Thymus (tissue), 11 donors: ENCODE data around the gene UPF3A. TPM values are rescaled to one million over a fixed set of nuclear protein-coding genes. Genes with fewer than 3 reads are reported as not detected.
"Not testable (repeated sequence)": the region's sequence is repeated elsewhere in the genome, so short reads cannot be mapped to it uniquely, and the experiment has no call there.

Source experiments
- DNase-seq, 9 donors: peaks; one replicate each; pipeline ENCODE4 v3.0.0-alpha.2; 2013; ENCODE audit warnings: low spot score in 9 of 9, low read depth in 6 of 9, missing footprints in 1 of 9
- H3K27ac ChIP-seq, 2 donors: one replicate each; pipeline ENCODE4 v1.5.1; 2013; ENCODE audit warnings: control low read depth in 1 of 2, low read depth in 1 of 2, low read length in 1 of 2, mild to moderate bottlenecking in 1 of 2, moderate library complexity in 1 of 2
- H3K27me3 ChIP-seq, 2 donors: one replicate each; pipeline ENCODE4 v1.5.1; 2013; ENCODE audit warnings: low read length in 1 of 2; ENCODE audit not compliant: control insufficient read depth in 2 of 2, insufficient read depth in 1 of 2
- H3K36me3 ChIP-seq, 2 donors: one replicate each; pipeline ENCODE4 v1.5.1; 2013; ENCODE audit warnings: low read length in 1 of 2, mild to moderate bottlenecking in 1 of 2, moderate library complexity in 1 of 2; ENCODE audit not compliant: control insufficient read depth in 2 of 2, insufficient read depth in 2 of 2
- H3K4me1 ChIP-seq, 2 donors: one replicate each; pipeline ENCODE4 v1.5.1; 2013; ENCODE audit warnings: low read length in 2 of 2; ENCODE audit not compliant: control insufficient read depth in 2 of 2, insufficient read depth in 2 of 2
- H3K4me3 ChIP-seq, 2 donors: one replicate each; pipeline ENCODE4 v1.5.1; 2013; ENCODE audit warnings: low read length in 2 of 2, control low read depth in 1 of 2, mild to moderate bottlenecking in 1 of 2
- H3K9me3 ChIP-seq, 2 donors: one replicate each; pipeline ENCODE4 v1.5.1; 2013; ENCODE audit warnings: low read length in 1 of 2, mild to moderate bottlenecking in 1 of 2; ENCODE audit not compliant: control insufficient read depth in 2 of 2, insufficient read depth in 1 of 2
- whole genome bisulfite sequencing: extraction: QIAGEN DNeasy Blood & Tissue Kit; methylation state at CpG from one replicate; pipeline ENCODE4 v1.1.7; 2013; 5-methylcytosine and 5-hydroxymethylcytosine counted together
- polyA plus RNA-seq: library from polyadenylated mRNA; stranded (reverse); fragments of 200-250 nt; gene quantifications from one replicate; pipeline ENCODE4 v1.2.3, GENCODE V29; 2013
- total RNA-seq: library from RNA; stranded (reverse); fragments of 120-200 nt; gene quantifications from one replicate; pipeline ENCODE4 v1.2.4, GENCODE V29; 2013
- donor health status: healthy.

The UPF3A gene
- total and polyA plus RNA-seq, 2 donors: 28.2 to 81.0 TPM

GRCh38 chr13:114328595-114328994 lies 47.2 kb downstream of the UPF3A start:
- 97% methylated on average over 1 of the region's 1 CpG for WGBS
- Histone ChIP-seq H3K36me3 (peaks cover 29 to 51% of the 10 kb centered on the region in 2 donors), H3K4me1 (no peaks in the 10 kb centered on the region), H3K27me3 (no peaks in the 10 kb centered on the region), H3K4me3 (no peak overlapping the region), H3K9me3 (no peaks in the 10 kb centered on the region), H3K27ac (no peak overlapping the region)
- no peak for DNase-seq

GRCh38 chr13:114330086-114330485 lies 48.7 kb downstream of the UPF3A start:
- Histone ChIP-seq H3K4me3 (no peak overlapping the region), H3K27me3 (no peaks in the 10 kb centered on the region), H3K4me1 (no peaks in the 10 kb centered on the region), H3K27ac (no peak overlapping the region), H3K36me3 (peaks cover 14 to 36% of the 10 kb centered on the region in 2 donors), H3K9me3 (no peaks in the 10 kb centered on the region)
- 95% methylated on average over 5 of the region's 5 CpGs for WGBS
- DNase-seq: no peak

GRCh38 chr13:114333881-114334280 lies 52.5 kb downstream of the UPF3A start:
- H3K4me3 ChIP-seq, H3K36me3 ChIP-seq, DNase-seq, H3K9me3 ChIP-seq, H3K27me3 ChIP-seq, H3K4me1 ChIP-seq, H3K27ac ChIP-seq: not testable (repeated sequence)
- WGBS: 97% methylated on average over 3 of the region's 3 CpGs

- H3K27me3 ChIP-seq: no peaks in the 10 kb centered on the region
- no peak overlapping the region for H3K27ac ChIP-seq
- peaks cover 0 to 6% of the 10 kb centered on the region in 2 donors for H3K36me3 ChIP-seq
- no peaks in the 10 kb centered on the region for H3K9me3 ChIP-seq
- H3K4me3 ChIP-seq: no peak overlapping the region
- peaks cover 0 to 4% of the 10 kb centered on the region in 2 donors for H3K4me1 ChIP-seq
- no peak for DNase-seq
- 64% methylated on average over 5 of the region's 5 CpGs for WGBS
Observed at GRCh38 chr13:114334305-114335053, 53.1 kb downstream of the UPF3A start.

GRCh38 chr13:114336457-114336856 lies 55.1 kb downstream of the UPF3A start:
- not testable (repeated sequence) for H3K27me3 ChIP-seq, DNase-seq, H3K4me3 ChIP-seq, H3K36me3 ChIP-seq, H3K27ac ChIP-seq, H3K9me3 ChIP-seq
- H3K4me1 ChIP-seq: peaks cover 10 to 22% of the 10 kb centered on the region in 2 donors
- WGBS: 93% methylated on average over 1 of the region's 1 CpG

GRCh38 chr13:114338959-114339358 lies 57.6 kb downstream of the UPF3A start:
- Histone ChIP-seq H3K27ac (no peak overlapping the region), H3K4me3 (no peak overlapping the region), H3K27me3 (no peaks in the 10 kb centered on the region), H3K36me3 (no peaks in the 10 kb centered on the region), H3K4me1 (peaks cover 10 to 22% of the 10 kb centered on the region in 2 donors), H3K9me3 (no peaks in the 10 kb centered on the region)
- 97% methylated on average over 5 of the region's 5 CpGs for WGBS
- no peak for DNase-seq

- Histone ChIP-seq H3K9me3 (no peaks in the 10 kb centered on the region), H3K27ac (no peak overlapping the region), H3K4me3 (no peak overlapping the region), H3K4me1 (peaks cover 10 to 22% of the 10 kb centered on the region in 2 donors), H3K27me3 (no peaks in the 10 kb centered on the region), H3K36me3 (no peaks in the 10 kb centered on the region)
- WGBS: 43% methylated on average over 10 of the region's 10 CpGs
- peak in 2 of 9 donors; percentile 44 to 69 for DNase-seq
Observed at GRCh38 chr13:114339857-114340534, 58.6 kb downstream of the UPF3A start.

GRCh38 chr13:114341003-114341777 lies 59.8 kb downstream of the UPF3A start:
- Histone ChIP-seq H3K4me3 (no peak overlapping the region), H3K4me1 (peaks cover 10 to 22% of the 10 kb centered on the region in 2 donors), H3K9me3 (no peaks in the 10 kb centered on the region), H3K27ac (no peak overlapping the region), H3K27me3 (peaks cover 0 to 1% of the 10 kb centered on the region in 2 donors), H3K36me3 (no peaks in the 10 kb centered on the region)
- WGBS: 82% methylated on average over 14 of the region's 14 CpGs
- DNase-seq: peak in 1 of 9 donors; percentile 31

- not testable (repeated sequence) for H3K4me1 ChIP-seq, H3K4me3 ChIP-seq, H3K27ac ChIP-seq, H3K9me3 ChIP-seq, H3K36me3 ChIP-seq, H3K27me3 ChIP-seq, DNase-seq
- WGBS: 77% methylated on average over 3 of the region's 3 CpGs
Observed at GRCh38 chr13:114347256-114347655, 65.9 kb downstream of the UPF3A start.
